ENCODE measurements around the gene DNAJA3.

Gene DNAJA3

DNA sequence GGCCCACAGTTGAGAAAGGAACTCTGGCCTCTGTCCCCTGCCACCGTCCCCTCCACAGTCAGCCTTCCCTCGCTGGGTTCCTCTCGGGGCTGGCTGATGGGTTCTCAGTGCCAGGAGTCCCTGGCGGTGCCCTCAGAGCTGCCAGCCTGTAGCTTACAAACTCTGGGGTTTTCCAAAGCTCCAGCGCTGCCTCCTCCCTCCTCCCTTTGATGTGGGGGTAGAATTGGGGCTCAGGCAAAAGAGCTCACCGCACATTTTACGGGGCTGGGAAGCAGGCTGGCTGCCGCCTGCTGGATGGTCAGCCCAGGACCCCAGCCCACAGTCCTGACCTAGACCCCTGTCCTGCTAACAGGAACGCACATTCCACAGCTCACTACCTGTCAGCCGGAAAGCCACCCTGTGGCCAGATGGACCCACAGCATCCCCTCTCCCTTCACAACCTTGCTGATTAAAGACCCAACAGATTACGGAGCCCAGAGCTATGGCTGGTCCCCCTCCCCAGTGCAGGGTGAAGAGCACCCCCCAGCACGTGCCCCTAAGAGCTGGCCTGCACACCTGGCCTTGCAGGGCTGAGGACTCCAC lies 48.0 kb upstream of the DNAJA3 start:
- Histone ChIP-seq H3F3A (ENCODE audit: insufficient read depth) (no peaks in the 10 kb centered on the region), H4K20me1 (ENCODE audit: low read depth, low read length) (no peaks in the 10 kb centered on the region), H3K9me3 (ENCODE audit: insufficient read depth, low read length) (no peaks in the 10 kb centered on the region), H3K27me3 (ENCODE audit: low read length) (no peaks in the 10 kb centered on the region), H3K4me3 (ENCODE audit: insufficient read depth, low read length, poor library complexity, severe bottlenecking) (no peak overlapping the region), H3K9ac (ENCODE audit: low read length) (no peak overlapping the region), H3K79me2 (ENCODE audit: insufficient read depth, low read length) (no peaks in the 10 kb centered on the region), H3K4me2 (ENCODE audit: low read depth, low read length, poor library complexity, severe bottlenecking) (no peak overlapping the region), H2AFZ (ENCODE audit: low read depth, low read length, severe bottlenecking) (no peak overlapping the region), H3K9me2 (replicated peaks; ENCODE audit: insufficient read depth, low read length) (no peaks in the 10 kb centered on the region), H3K36me3 (ENCODE audit: low read length) (no peaks in the 10 kb centered on the region), H3K27ac (ENCODE audit: low read depth, low read length) (no peak overlapping the region)
- TF ChIP-seq, protein P1, sequence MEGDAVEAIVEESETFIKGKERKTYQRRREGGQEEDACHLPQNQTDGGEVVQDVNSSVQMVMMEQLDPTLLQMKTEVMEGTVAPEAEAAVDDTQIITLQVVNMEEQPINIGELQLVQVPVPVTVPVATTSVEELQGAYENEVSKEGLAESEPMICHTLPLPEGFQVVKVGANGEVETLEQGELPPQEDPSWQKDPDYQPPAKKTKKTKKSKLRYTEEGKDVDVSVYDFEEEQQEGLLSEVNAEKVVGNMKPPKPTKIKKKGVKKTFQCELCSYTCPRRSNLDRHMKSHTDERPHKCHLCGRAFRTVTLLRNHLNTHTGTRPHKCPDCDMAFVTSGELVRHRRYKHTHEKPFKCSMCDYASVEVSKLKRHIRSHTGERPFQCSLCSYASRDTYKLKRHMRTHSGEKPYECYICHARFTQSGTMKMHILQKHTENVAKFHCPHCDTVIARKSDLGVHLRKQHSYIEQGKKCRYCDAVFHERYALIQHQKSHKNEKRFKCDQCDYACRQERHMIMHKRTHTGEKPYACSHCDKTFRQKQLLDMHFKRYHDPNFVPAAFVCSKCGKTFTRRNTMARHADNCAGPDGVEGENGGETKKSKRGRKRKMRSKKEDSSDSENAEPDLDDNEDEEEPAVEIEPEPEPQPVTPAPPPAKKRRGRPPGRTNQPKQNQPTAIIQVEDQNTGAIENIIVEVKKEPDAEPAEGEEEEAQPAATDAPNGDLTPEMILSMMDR (IDR thresholded peaks at IDR 0.05; ENCODE audit: insufficient read depth, low read length, poor library complexity, severe bottlenecking), result no peak
- no peak for TF ChIP-seq EZH2phosphoT487 (conservative IDR thresholded peaks at IDR 0.05; ENCODE audit: low read length)

DNA sequence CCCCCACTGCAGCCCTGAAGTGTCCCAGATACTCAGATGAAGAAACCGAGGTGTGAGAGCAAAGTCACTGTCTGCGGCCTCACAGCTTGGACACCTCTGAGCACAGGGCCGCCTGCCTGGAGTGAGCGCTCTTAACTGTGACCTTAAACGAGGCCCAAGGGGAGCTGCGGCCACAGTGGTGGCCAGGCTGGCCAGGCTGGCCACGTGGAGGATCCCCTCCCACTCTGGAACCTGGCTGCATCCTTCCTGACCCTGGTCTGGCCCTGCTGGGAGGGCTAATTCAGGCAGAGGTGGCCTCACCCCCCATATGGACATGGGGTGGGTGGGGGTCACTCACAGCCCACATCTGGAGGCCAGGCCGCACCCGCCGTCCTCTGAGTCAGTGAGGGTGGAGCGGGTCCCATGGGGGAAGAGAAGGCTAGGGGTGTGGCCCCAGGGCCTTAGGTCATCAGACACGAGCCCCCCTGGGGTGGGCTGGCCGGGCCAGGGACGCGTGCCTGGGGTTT lies 47.5 kb upstream of the DNAJA3 start:
- H3K4me3 ChIP-seq (ENCODE audit: insufficient read depth, low read length, poor library complexity, severe bottlenecking), result no peak overlapping the region
- no peaks in the 10 kb centered on the region for H3K27me3 ChIP-seq (ENCODE audit: low read length)
- H3F3A ChIP-seq (ENCODE audit: insufficient read depth), result no peaks in the 10 kb centered on the region
- no peaks in the 10 kb centered on the region for H4K20me1 ChIP-seq (ENCODE audit: low read depth, low read length)
- no peak overlapping the region for H3K4me2 ChIP-seq (ENCODE audit: low read depth, low read length, poor library complexity, severe bottlenecking)
- no peaks in the 10 kb centered on the region for H3K79me2 ChIP-seq (ENCODE audit: insufficient read depth, low read length)
- no peak overlapping the region for H2AFZ ChIP-seq (ENCODE audit: low read depth, low read length, severe bottlenecking)
- no peaks in the 10 kb centered on the region for H3K9me2 ChIP-seq (replicated peaks; ENCODE audit: insufficient read depth, low read length)
- TF ChIP-seq, protein P1 (IDR thresholded peaks at IDR 0.05; ENCODE audit: insufficient read depth, low read length, poor library complexity, severe bottlenecking), result no peak
- TF ChIP-seq EZH2phosphoT487 (conservative IDR thresholded peaks at IDR 0.05; ENCODE audit: low read length), result no peak
- H3K9me3 ChIP-seq (ENCODE audit: insufficient read depth, low read length), result no peaks in the 10 kb centered on the region
- H3K27ac ChIP-seq (ENCODE audit: low read depth, low read length), result no peak overlapping the region
- H3K36me3 ChIP-seq (ENCODE audit: low read length), result no peaks in the 10 kb centered on the region
- no peak overlapping the region for H3K9ac ChIP-seq (ENCODE audit: low read length)

DNA sequence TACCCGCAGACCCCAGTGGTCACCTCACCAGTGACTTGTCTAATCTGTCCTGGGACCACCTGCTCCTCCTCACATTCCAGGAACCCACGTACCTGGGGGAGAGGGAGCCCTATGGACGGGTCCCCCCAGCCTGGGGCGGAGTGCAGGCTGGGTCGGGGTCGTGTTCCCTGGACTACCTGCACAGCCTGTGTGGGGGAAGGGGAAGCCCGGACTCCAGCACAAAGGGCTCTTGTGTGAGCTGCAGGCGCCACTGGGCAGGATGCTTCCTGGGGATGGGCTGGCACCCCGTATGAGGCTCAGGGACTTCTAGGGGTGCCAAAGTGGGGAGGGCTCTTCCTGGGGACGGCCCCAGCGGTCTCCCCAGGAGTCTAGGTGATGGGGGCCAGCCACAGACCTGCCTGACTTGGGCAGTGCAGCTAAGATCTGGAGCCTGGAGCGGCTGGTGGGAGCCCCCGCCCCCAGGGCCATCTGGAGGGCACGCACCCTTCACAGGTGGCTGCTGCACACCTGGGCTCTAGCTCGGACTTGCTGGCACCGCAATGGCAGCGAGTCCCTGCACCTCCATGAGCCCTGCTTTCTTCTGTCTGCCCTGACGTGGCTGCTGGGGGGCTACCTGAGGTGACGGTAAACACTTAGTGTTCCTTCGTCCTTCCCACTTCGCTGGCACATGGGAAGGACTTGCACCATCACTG lies 46.5 kb upstream of the DNAJA3 start:
- Histone ChIP-seq H3K9ac (ENCODE audit: low read length) (no peak overlapping the region), H3K27ac (ENCODE audit: low read depth, low read length) (no peak overlapping the region), H3K4me2 (ENCODE audit: low read depth, low read length, poor library complexity, severe bottlenecking) (no peak overlapping the region), H3K27me3 (ENCODE audit: low read length) (no peaks in the 10 kb centered on the region), H3F3A (ENCODE audit: insufficient read depth) (no peaks in the 10 kb centered on the region), H3K4me3 (ENCODE audit: insufficient read depth, low read length, poor library complexity, severe bottlenecking) (no peak overlapping the region), H3K36me3 (ENCODE audit: low read length) (no peaks in the 10 kb centered on the region), H3K9me2 (replicated peaks; ENCODE audit: insufficient read depth, low read length) (no peaks in the 10 kb centered on the region), H2AFZ (ENCODE audit: low read depth, low read length, severe bottlenecking) (no peak overlapping the region), H3K9me3 (ENCODE audit: insufficient read depth, low read length) (no peaks in the 10 kb centered on the region), H4K20me1 (ENCODE audit: low read depth, low read length) (no peaks in the 10 kb centered on the region), H3K79me2 (ENCODE audit: insufficient read depth, low read length) (no peaks in the 10 kb centered on the region)
- TF ChIP-seq EZH2phosphoT487 (conservative IDR thresholded peaks at IDR 0.05; ENCODE audit: low read length), result no peak
- TF ChIP-seq, protein P1 (IDR thresholded peaks at IDR 0.05; ENCODE audit: insufficient read depth, low read length, poor library complexity, severe bottlenecking), result no peak
